HCT116 (cell line): Measurements from ENCODE around the gene MYH10. TPM values are rescaled to one million over a fixed set of nuclear protein-coding genes. Genes with fewer than 3 reads are reported as not detected.

ENCODE experiments used
- ATAC-seq: fragments of 200-7000 bp; cut with Tn5 transposase; 2 replicates; pipeline ENCODE4 v1.9.1; 2020; ENCODE audit warnings: mild to moderate bottlenecking, moderate library complexity
- BruUV-seq: library from RNA; stranded (reverse); fragments of 400-500 nt; replicated peaks from 2 replicates; lab custom pipeline; 2021; lab: Mats Ljungman, UMichigan
- CTCF ChIA-PET: fragments of 300-600 bp; sonication (Branson Sonifier 250); formaldehyde crosslinking; loops from one replicate; lab custom pipeline; 2021; ENCODE audit warnings: antibody characterized with exemption; lab: Charles Lee
- POLR2A ChIA-PET: fragments of 300-600, 350-600 bp; sonication (Branson Sonifier 250); formaldehyde crosslinking; loops from one replicate; lab custom pipeline; 2021; ENCODE audit warnings: antibody characterized with exemption; lab: Charles Lee
- RAD21 ChIA-PET, 2 experiments: fragments of 300-600 bp; sonication (Branson Sonifier 250); formaldehyde crosslinking; loops; one replicate each; lab custom pipeline; 2023; ENCODE audit warnings: low total read pairs in 2 of 2; ENCODE audit not compliant: uncharacterized antibody in 2 of 2, unreplicated experiment in 2 of 2, low non-redundant PET in 1 of 2; lab: Charles Lee
- DNase-seq: peaks from one replicate; pipeline ENCODE4 v3.0.0-alpha.2; 2010; ENCODE audit warnings: low read depth, low spot score
- H2AFZ ChIP-seq: fragments of 200-600 bp; shearing (Covaris generic), sonication (generic); 2 replicates; pipeline ENCODE4 v1.6.1; 2017; ENCODE audit warnings: low read depth, mixed run types, mixed read lengths, antibody characterized with exemption, low read length; ENCODE audit not compliant: poor library complexity, severe bottlenecking
- H3K27ac ChIP-seq: 2 replicates; pipeline ENCODE4 v1.5.1; 2012; ENCODE audit warnings: low read depth, low read length
- H3K27me3 ChIP-seq: fragments of 200-600 bp; sonication (generic); 2 replicates; pipeline ENCODE4 v1.6.1; 2016; ENCODE audit warnings: mixed run types, low read length, mixed read lengths; ENCODE audit not compliant: insufficient read depth
- H3K36me3 ChIP-seq, 2 experiments: fragments of 200-500 bp in 1 of 2; fragments of 200-600 bp in 1 of 2; sonication (Bioruptor generic) in 1 of 2; sonication (generic) in 1 of 2; 2 replicates each; pipeline versions ENCODE4 v1.5.1 to v1.6.1; 2014 to 2016; ENCODE audit warnings: low read length in 2 of 2, inconsistent platforms in 1 of 2, mixed read lengths in 1 of 2, mixed run types in 1 of 2; ENCODE audit not compliant: insufficient read depth in 2 of 2, control insufficient read depth in 1 of 2
- H3K4me1 ChIP-seq, 2 experiments: fragments of 200-600 bp in 1 of 2; sonication (generic) in 1 of 2; 2 replicates each; pipeline versions ENCODE4 v1.5.1 to v1.6.1; 2012 to 2017; ENCODE audit warnings: low read length in 2 of 2, inconsistent platforms in 1 of 2, mild to moderate bottlenecking in 1 of 2, mixed read lengths in 1 of 2, mixed run types in 1 of 2, moderate library complexity in 1 of 2; ENCODE audit not compliant: insufficient read depth in 2 of 2, control insufficient read depth in 1 of 2
- H3K4me2 ChIP-seq: fragments of 200-600 bp; sonication (generic); 2 replicates; pipeline ENCODE4 v1.6.1; 2017; ENCODE audit warnings: mixed run types, low read length, mixed read lengths
- H3K4me3 ChIP-seq, 2 experiments: fragments of 200-600 bp in 1 of 2; sonication (generic) in 1 of 2; replicated peaks in 1 of 2; 2 replicates each; pipeline ENCODE4 v1.5.1; 2011 to 2016; ENCODE audit warnings: low read length in 2 of 2, control low read depth in 1 of 2, low read depth in 1 of 2, mild to moderate bottlenecking in 1 of 2, mixed read lengths in 1 of 2, mixed run types in 1 of 2
- H3K79me2 ChIP-seq: fragments of 200-600 bp; sonication (generic); 2 replicates; pipeline ENCODE4 v1.6.1; 2017; ENCODE audit warnings: mild to moderate bottlenecking, mixed run types, low read length, moderate library complexity, mixed read lengths; ENCODE audit not compliant: insufficient read depth
- H3K9ac ChIP-seq: fragments of 200-600 bp; sonication (generic); 2 replicates; pipeline ENCODE4 v1.6.1; 2016; ENCODE audit warnings: low read length, mixed read lengths
- H3K9me2 ChIP-seq: fragments of 200-600 bp; sonication (generic), shearing (Covaris generic); 2 replicates; pipeline ENCODE4 v1.6.1; 2017; ENCODE audit warnings: mixed run types, mild to moderate bottlenecking, moderate library complexity; ENCODE audit not compliant: insufficient read depth
- H3K9me3 ChIP-seq, 2 experiments: fragments of 200-500 bp in 1 of 2; fragments of 200-600 bp in 1 of 2; sonication (Bioruptor generic) in 1 of 2; sonication (generic) in 1 of 2; 2 replicates each; pipeline ENCODE4 v1.6.1; 2014 to 2017; ENCODE audit warnings: low read length in 2 of 2, mixed read lengths in 2 of 2, inconsistent platforms in 1 of 2, low read depth in 1 of 2, mild to moderate bottlenecking in 1 of 2, mixed run types in 1 of 2, moderate library complexity in 1 of 2; ENCODE audit not compliant: control insufficient read depth in 1 of 2, insufficient read depth in 1 of 2
- H4K20me1 ChIP-seq: fragments of 200-600 bp; sonication (generic), shearing (Covaris generic); 2 replicates; pipeline ENCODE4 v1.6.1; 2017; ENCODE audit warnings: mixed run types, mild to moderate bottlenecking, moderate library complexity; ENCODE audit not compliant: insufficient read depth
- CBX3 ChIP-seq: IDR thresholded peaks from 2 replicates; pipeline ENCODE4 v1.6.1; 2012; ENCODE audit warnings: low read depth
- EGR1 ChIP-seq: IDR thresholded peaks from 2 replicates; pipeline ENCODE4 v1.6.1; 2012; ENCODE audit warnings: low read depth
- ELF1 ChIP-seq: IDR thresholded peaks from 2 replicates; pipeline ENCODE4 v1.6.1; 2012; ENCODE audit warnings: low read depth, borderline replicate concordance
- EZH2phosphoT487 ChIP-seq: fragments of 200-600 bp; IDR thresholded peaks from 2 replicates; pipeline ENCODE4 v1.6.1; 2018; ENCODE audit warnings: antibody characterized with exemption, borderline replicate concordance
- FOSL1 ChIP-seq: IDR thresholded peaks from 2 replicates; pipeline ENCODE4 v1.6.1; 2012; ENCODE audit warnings: low read depth
- JUND ChIP-seq: IDR thresholded peaks from 2 replicates; pipeline ENCODE4 v1.6.1; 2012
- POLR2A ChIP-seq: IDR thresholded peaks from 2 replicates; pipeline ENCODE4 v1.7.0; 2011; ENCODE audit warnings: borderline replicate concordance; ENCODE audit not compliant: insufficient read depth, insufficient read length; ENCODE audit errors: extremely low read depth
- SP1 ChIP-seq: IDR thresholded peaks from 2 replicates; pipeline ENCODE4 v1.6.1; 2012; ENCODE audit warnings: low read depth
- SRF ChIP-seq: IDR thresholded peaks from 2 replicates; pipeline ENCODE4 v1.6.1; 2012; ENCODE audit warnings: low read depth
- TCF7L2 ChIP-seq: IDR thresholded peaks from 2 replicates; pipeline ENCODE4 v1.7.0; 2011; ENCODE audit warnings: borderline replicate concordance, inconsistent platforms; ENCODE audit not compliant: insufficient read depth, insufficient read length; ENCODE audit errors: extremely low read depth
- YY1 ChIP-seq: IDR thresholded peaks from 2 replicates; pipeline ENCODE4 v1.6.1; 2011; ENCODE audit warnings: low read length, low read depth, moderate library complexity, mild to moderate bottlenecking; ENCODE audit not compliant: insufficient replicate concordance; ENCODE audit errors: extremely low read depth
- ZNF274 ChIP-seq: fragments of 200-500 bp; sonication (Bioruptor generic); IDR thresholded peaks from 2 replicates; pipeline ENCODE4 v1.6.1; 2014; ENCODE audit warnings: mild to moderate bottlenecking, low read depth, low read length, inconsistent platforms
- intact Hi-C: fragments of 100-400 bp; cut with micrococcal nuclease; formaldehyde crosslinking; loops from 2 replicates; pipeline ENCODE4 v1.10.0; 2022
- total RNA-seq: library from RNA; stranded (reverse); gene quantifications from one replicate; pipeline ENCODE4 v1.2.1, GENCODE V29; 2021; ENCODE audit not compliant: unreplicated experiment
- TF ChIP-seq, protein P1 (sequence below): IDR thresholded peaks from 2 replicates; pipeline ENCODE4 v1.6.1; 2012

Gene MYH10
- total RNA-seq, 1 experiment from 2014 or later: 39.2 TPM

DNA sequence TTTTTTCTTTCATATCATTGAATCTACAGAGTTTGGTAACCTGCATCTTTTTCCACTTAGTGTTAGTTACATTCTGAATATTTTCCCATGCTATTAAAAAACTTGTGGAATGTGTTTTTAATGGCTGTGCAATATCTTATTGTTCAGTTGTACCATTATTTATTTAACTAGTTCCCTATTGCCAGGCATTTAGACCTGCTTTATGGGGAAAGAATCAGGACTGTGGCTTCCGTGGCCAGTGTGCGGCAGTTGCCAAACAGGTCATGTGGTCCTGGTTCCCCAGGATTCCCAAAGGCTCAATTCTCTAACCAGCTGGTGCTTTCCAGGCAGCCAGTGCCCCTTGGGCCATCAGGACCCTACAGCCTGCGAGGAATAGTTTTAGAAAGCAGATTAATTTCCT is 164.1 kb downstream of the MYH10 start:
- no peak for ATAC-seq
- CTCF ChIA-PET: no interaction called here
- TF ChIP-seq SP1 (no peak), ELF1 (no peak), ZNF274 (no peak), EGR1 (no peak), FOSL1 (no peak), JUND (no peak)
- TF ChIP-seq, protein P1, sequence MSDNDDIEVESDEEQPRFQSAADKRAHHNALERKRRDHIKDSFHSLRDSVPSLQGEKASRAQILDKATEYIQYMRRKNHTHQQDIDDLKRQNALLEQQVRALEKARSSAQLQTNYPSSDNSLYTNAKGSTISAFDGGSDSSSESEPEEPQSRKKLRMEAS: no peak
- H3K9me3 ChIP-seq: no peaks in the 10 kb centered on the region
- H3K9me2 ChIP-seq: no peaks in the 10 kb centered on the region
- intact Hi-C loops: no loop called here
- H4K20me1 ChIP-seq: peaks cover 3% of the 10 kb centered on the region; the same call in 1 of the 2 replicates
- H3K4me3 ChIP-seq: no peak overlapping the region
- no peak overlapping the region for H3K9ac ChIP-seq
- H3K79me2 ChIP-seq: peaks cover 47% of the 10 kb centered on the region; the same call in 1 of the 2 replicates
- H2AFZ ChIP-seq: no peak overlapping the region
- POLR2A ChIA-PET: no interaction called here
- H3K27me3 ChIP-seq: no peaks in the 10 kb centered on the region
- BruUV-seq: no TSS peak
- peaks cover 20 to 24% of the 10 kb centered on the region in 2 experiments; a peak in 3 of 4 replicates for H3K36me3 ChIP-seq
- no peaks in the 10 kb centered on the region for H3K4me1 ChIP-seq
- DNase-seq: no peak
- RAD21 ChIA-PET: no interaction called here
- H3K4me2 ChIP-seq: no peak overlapping the region
- no peak overlapping the region for H3K27ac ChIP-seq

DNA sequence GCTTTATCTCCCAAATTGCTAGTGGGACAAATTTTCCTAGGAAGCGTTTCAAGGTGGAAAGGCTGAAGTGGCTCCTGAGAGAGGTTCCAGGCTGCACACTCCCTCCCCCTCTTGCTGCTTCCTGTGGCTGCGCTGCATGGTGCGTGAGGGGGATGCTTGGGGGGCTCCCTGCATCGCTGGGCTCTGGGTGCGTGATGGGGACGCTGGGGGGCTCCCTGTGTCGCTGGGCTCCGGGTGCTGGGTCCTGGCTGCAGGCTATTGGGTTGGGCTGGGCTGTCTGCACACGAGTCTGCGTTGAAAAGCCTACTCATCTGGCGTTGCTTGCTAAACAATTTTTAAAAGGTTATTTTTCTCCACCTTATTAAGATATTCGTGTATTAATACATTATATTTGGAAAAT is 164.8 kb downstream of the MYH10 start:
- no TSS peak for BruUV-seq
- ATAC-seq (no peak), DNase-seq (no peak)
- H3K4me3 ChIP-seq: no peak overlapping the region
- no peaks in the 10 kb centered on the region for H3K9me2 ChIP-seq
- H3K27me3 ChIP-seq: no peaks in the 10 kb centered on the region
- ChIA-PET RAD21 (no interaction called here), CTCF (no interaction called here), POLR2A (no interaction called here)
- H3K27ac ChIP-seq: no peak overlapping the region
- intact Hi-C loops: no loop called here
- H3K4me1 ChIP-seq: no peaks in the 10 kb centered on the region
- H3K4me2 ChIP-seq: no peak overlapping the region
- no peak overlapping the region for H3K9ac ChIP-seq
- H4K20me1 ChIP-seq: peaks cover 3% of the 10 kb centered on the region; the same call in 1 of the 2 replicates
- peaks cover 20 to 31% of the 10 kb centered on the region in 2 experiments; a peak in 3 of 4 replicates for H3K36me3 ChIP-seq
- no peaks in the 10 kb centered on the region for H3K9me3 ChIP-seq
- no peak for TF ChIP-seq EZH2phosphoT487
- TF ChIP-seq SP1: no peak
- TF ChIP-seq ELF1: no peak
- TF ChIP-seq SRF: no peak
- TF ChIP-seq EGR1: no peak
- no peak for TF ChIP-seq POLR2A
- no peak for TF ChIP-seq TCF7L2
- TF ChIP-seq YY1: no peak
- no peak for TF ChIP-seq CBX3
- H3K79me2 ChIP-seq: peaks cover 47% of the 10 kb centered on the region; the same call in 1 of the 2 replicates
- H2AFZ ChIP-seq: no peak overlapping the region
